HG02981 (cell line): ENCODE results near the gene MZT2A.
"Not testable (repeated sequence)": the region's sequence is repeated elsewhere in the genome, so short reads cannot be mapped to it uniquely, and the experiment has no call there.

Source experiments
- ATAC-seq: cut with Tn5 transposase; IDR thresholded peaks from one replicate; pipeline ENCODE4 v1.9.1; 2021; ENCODE audit warnings: mild to moderate bottlenecking, moderate library complexity; ENCODE audit not compliant: unreplicated experiment

The MZT2A gene

DNA sequence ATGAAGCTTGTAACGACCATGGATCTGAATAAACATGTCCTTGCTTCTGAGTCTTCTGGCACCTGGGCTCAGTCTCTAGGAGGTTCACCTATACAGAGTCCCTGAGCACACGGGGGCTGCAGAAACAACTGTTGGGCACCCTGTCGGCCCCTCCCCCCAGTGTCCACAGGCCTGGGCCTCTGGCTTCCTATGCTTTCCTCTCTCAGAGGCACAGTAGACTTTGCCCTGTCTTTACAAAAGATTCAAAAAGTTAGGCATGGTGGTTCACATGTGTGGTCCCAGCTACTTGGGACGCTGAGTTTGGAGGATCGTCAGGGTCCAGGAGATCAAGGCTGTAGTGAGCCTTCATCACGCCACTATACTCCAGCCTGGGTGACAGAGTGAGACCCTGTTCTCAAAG lies 29.3 kb upstream of the MZT2A start:
- not testable (repeated sequence) for ATAC-seq

DNA sequence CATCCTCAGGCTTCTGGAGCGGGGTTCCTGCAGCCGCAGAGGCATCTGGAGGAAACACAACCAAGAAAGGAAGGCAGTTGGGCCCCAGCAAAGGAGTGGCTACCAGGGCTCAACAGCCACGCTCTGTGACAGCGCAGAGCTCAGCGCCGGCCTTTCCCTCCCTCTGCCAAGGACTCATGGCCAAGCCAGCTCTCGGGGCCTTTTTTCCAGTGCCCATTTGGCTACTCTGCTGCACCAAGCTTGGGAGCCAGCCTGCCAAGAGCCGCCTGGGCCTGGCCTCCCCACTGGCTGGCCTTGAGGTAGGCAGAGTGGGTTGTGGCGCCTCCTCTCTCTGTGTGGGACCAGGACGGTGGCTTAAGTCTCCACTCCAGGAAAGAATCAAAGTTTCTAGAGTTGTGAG lies 28.3 kb upstream of the MZT2A start:
- ATAC-seq, result no peak

DNA sequence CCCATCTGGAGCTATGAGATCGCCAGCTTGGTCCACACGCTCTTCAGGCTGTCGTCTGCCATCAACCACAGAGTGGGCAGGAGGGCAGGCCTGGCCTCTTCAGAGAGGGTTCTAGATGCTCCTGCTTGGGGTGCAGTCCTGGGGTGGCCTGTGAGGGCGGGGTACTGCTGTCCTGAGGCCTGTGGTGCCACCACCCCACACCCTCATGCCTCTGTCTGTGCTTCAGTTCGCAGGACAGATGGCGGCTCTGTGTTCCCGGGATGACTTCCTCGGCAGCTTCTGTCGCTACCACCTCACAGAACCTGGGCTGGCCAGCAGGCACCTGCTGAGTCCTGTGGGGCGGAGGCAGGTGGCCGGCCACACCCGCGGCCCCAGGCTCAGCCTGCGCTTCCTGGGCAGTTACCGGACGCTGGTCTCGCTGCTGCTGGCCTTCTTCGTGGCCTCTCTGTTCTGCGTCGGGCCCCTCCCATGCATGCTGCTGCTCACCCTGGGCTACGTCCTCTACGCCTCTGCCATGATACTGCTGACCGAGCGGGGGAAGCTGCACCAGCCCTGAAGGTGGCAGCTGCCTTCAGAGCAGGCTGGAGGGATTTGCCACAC lies 27.8 kb upstream of the MZT2A start:
- ATAC-seq, result not testable (repeated sequence)

DNA sequence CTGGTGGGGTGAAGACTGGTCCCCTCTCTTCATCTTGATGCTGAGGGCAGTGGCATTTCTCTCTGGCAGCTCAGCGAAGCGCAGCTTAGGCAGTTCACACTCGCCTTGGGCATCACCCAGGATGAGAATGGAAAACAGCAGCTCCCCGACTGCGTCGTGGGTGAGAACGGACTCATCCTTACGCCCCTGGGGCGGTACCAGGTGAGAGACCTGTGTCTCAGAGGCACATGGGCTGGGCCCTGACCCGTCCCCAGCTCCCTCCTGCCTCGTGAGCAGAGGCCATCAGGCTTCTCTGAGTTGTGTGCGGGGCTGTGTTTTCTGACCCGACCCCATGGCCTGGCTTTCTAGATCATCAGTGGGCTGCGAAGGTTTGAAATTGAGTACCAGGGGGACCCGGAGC lies 27.3 kb upstream of the MZT2A start:
- ATAC-seq, result no peak

DNA sequence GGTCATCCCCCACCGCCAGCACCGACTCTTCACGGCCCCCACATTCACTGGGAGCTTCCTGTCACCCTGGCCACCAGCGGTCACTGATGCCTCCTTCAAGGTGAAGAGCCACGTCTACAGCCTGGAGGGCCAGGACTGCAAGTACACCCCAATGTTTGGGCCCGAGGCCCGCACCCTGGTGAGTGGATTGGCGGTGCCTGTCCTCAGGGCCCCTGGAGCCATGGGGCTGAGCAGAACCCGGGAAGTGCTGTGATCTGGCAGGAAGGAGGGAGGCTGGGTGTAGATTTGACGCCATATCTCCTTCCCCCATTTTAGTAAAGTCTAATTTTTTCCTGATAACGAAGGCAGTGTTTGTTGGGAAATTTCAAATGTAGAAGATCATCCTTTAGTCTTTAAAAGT lies 26.3 kb upstream of the MZT2A start:
- not testable (repeated sequence) for ATAC-seq

DNA sequence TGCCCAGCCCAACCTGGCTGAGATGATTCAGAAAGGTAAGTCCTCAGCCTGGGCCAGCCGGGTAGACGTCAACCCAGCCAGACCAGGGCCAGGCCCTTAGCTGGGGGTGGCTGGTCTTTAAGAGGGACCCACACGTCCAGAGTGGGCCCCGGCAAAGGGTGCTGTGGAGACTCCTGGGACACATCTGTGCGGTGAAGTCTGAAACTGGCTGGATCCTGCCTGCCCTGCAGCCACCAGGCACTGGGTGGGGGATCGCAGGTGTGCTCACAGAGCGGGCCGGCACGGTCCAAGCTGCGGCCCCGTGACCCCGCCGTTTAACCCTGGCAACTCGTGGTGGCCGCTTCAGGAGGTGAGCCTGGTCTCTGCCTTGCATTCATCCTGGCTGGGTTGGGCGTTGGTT lies 25.7 kb upstream of the MZT2A start:
- not testable (repeated sequence) for ATAC-seq

DNA sequence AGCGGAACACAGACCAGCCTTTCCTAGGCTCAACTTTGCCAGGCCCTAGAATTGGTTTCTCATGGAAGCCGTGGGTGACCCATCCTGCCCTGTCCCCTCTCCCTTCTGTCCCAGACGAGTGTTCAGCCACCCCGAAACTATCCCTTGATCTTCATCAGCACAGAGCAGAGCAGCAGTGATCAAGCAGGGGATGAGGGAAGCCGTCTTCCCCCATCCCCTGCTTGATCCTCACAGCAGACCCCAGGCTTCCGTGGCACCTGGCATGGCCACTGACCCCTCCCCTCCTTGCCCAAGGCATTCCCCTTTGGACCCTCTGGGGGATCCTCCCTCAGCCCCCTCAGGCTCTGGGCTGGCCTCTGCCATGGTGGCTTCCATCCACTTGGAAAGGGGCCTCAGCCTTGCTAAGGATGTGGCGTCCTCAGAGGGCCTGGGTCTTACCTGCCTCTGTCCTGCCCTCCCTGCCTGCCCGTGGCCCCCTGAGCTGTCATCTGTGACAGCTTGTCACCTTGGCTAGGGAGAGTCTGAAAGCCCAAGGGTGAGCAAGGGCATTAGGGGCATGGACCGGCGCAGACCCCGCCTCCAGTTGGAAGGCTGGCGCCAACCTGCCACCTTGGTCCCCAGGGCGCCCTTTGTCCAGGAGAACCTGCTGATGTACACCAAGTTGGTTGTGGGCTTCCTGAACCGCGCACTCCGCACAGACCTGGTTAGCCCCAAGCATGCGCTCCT lies 25.1 kb upstream of the MZT2A start:
- no peak for ATAC-seq

DNA sequence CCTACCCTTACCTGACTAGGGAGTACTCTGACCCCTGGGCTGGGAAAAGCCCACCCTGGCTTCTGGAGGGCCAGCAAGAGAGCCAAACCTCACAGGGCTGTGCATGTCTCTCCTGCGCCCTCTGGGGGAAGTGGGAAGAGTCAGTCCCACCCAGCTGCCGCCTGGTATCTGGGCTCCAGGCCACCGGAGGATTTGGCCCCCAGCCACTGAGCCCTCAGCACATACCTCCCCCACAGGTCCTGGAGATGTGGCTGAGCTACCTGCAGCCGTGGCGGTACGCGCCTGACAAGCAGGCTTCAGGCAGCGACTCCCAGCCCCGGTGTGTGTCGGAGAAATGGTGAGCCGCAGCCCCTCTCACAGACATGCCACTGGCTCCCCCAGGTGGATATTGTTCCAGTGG lies 24.4 kb upstream of the MZT2A start:
- ATAC-seq, result not testable (repeated sequence)

DNA sequence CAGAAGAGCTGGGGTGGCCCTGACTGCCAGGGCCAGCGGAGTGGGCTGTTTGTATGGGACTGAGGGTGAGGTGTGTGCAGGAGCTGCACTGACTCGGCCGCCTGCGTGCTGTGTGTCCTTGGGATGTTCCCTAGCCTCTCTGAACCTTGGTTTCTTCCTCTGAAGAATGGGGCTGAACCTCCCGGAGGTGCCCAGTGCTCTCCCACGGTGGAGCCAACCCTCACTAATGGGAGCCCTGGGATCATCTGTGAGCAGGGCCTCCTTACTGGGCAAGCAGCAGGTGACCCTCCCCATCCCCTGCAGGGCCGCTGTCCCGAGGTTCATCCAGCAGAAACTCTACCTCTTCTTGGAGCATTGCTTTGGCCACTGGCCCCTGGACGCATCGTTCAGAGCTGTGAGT lies 23.8 kb upstream of the MZT2A start:
- ATAC-seq, result no peak

DNA sequence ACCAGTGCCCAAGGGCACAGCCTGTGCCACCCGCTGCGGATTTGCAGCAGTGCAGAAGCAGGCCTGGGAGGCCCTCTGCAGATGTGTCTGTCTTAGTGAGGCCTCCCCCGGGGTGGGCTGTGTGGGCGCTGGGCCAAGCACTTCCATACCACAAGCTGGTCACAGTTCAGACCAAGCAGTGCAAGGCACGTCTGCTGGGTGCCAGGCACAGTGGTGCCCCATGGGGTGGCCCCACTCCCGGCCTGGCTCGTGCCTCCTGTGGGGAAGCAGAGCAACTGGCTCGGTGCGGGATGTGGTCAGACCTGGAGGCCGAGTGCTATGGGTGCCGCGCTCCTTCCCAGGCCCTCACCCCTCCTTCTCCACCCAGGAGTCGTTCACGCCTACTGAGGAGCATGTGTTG lies 23.0 kb upstream of the MZT2A start:
- ATAC-seq, result not testable (repeated sequence)

DNA sequence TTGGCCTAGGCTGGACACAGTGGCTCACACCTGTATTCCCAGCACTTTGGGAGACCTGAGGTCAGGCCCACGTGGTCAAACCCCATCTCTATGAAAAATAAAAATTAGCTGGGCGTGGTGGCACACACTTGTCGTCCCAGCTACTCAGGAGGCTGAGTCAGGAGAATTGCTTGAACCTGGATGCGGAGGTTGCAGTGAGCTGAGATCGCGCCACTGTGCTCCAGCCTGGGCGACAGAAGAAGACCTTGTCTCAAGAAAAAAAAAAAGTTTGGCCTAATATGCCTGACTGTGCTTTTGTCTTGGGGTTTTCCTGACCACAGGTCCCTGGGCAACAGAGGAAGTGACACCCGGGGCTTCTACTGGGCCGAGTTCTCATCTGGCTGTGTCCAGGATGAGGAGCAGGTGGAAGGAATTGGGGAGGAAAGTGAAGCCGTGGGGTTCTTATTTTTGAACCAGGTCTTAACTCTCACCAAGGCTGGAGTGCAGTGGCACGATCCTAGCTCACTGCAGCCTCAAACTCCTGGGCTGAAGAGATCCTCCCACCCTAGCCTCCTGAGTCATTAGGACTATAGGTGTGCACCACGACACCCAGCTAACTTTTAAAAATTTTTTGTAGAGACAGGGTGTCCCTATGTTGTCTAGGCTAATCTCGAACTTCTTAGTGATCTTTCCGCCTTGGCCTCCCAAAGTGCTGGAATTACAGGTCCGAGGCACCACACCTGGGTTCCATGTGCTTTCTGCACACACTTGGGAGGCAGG lies 22.4 kb upstream of the MZT2A start:
- ATAC-seq, result peak; percentile 83

DNA sequence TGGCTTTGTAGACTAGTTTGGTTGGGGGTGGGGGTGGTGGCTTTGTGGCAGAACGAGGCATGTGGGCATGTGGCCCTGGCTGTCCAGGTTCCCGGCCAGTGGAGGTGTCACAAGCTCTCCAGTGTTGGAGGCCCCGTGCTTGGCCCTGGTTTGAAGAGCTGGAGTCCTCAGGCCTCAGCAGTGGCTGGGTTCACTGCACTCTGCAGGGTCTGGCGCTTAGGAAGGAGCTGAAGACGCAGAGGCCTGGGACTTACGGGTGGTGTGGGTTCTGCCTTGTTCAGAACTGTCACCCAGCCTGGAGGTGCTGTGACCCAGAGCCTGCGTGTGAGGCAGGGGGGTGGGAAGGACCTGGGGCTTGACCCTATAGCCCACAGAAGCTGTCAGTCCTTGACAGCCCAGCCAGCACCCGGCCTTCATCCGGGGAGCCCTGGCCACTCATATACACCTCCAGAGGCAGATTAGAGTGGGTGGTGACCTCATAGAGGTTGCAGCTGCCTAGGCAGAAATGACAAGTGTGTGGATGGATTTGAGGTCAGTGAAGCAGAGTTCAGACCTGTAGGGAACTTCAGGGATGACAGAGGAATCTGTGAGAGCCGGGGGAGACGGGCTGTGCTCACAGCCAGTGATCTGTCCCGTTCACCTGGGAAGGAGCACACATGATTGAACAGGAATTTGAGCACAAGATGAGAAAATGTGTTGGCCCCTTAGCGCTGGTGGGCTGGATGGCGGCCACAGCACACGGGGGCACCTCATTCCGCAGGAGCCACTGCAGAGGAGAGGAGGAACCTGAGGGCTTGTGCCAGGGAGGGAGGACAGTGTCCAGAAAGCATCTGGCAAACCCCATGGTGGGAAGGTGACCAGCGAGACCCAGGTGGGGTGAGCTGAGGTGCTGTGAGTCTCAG lies 20.0 kb upstream of the MZT2A start:
- ATAC-seq, result not testable (repeated sequence)

DNA sequence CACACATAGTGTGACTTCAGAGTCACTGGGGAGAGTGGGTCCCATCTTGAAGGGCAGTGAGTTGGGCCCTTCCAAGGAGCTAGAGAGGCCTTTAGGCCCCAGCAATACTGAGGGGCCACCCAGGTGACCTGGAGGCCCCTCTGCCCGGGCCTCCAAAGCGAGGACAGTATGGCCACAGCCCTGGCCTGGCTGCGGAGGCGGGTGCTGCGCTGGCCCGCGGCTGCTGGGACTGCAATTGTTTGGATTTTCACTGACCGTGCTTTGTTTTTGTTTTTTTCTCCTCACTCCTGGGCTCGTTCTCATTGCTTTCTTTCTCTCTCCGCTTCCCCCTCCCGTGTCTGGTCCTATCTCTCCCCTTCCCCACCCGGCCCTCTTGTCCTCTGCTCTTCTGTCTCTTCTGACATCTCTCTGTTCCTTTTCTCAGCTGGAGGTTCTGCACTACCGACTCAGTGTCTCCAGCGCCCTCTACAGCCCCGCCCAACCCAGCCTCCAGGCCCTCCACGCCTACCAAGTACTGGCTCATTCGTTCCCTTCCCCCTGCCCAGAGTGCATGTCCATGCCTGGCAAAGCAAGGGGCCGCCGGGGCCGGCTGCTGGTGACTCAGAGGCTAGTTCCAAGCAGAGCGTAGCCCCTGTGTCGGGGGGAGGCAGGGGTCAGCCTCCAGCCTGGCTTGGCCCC lies 19.2 kb upstream of the MZT2A start:
- not testable (repeated sequence) for ATAC-seq

DNA sequence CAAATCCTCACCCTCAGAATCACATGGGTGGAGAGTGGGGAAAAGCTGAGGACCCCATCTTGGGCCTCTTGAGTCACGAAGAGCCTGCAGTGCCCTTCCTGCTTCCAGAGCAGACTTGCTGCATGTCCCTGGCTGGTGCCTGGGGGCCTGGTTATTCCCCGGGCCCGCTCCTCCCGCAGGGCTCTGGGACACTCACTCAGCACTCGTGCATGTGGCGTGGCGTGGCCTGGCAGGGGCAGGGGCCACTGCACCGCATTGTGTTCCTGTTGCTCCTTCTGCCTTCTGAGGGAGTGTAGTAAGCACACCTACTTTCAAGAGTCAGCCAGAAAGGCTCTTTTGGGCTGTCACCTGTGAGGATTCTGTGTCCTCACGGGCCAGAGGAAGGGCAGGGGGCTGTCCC lies 17.4 kb upstream of the MZT2A start:
- no peak for ATAC-seq

DNA sequence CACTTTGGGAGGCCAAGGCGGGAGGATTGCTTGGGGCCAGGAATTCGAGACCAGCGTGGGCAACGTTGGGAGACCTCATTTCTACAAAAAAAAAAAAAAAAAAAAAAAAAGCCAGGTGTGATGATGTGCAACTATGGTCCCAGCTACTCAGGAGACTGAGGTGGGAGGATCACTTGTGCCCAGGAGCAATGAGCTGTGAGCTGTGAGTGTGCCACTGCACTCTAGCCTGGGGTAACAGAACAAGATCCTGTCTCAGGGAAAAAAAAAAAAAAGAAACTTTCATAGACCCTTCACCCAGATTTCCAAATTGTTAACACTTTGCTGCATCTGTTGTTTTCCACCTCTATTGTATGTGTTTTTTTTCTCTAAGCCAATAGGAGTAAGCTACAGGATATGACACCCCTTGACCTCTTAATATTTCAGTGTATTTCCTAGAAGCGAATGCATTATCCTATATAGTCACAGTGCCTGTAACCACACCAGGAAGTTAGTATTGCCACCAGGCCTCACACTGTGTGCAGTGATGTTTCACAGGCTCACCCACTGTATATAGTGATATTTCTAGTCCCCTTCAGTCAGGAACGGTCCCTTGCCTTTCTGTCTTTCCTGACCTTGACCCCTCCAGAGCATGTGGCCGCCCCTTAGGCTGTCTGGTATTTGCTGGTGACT lies 12.0 kb upstream of the MZT2A start:
- ATAC-seq, result not testable (repeated sequence)

DNA sequence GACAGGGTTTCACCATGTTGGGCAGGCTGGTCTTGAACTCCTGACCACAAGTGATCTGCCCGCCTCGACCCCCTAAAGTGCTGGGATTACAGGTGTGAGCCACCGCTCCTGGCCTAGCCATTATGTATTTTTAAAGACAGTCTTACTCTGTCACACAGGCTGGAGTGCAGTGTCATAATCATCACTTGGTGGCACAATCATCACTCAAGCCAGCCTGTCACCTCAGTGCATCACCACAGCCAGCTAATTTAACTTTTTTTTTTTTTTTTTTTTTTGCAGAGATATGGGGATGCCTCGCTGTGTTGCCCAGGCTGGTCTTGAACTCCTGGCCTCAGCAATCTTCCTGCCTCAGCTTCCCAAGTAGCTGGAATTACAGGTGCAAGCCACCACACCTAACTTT lies 11.4 kb upstream of the MZT2A start:
- ATAC-seq, result not testable (repeated sequence)

DNA sequence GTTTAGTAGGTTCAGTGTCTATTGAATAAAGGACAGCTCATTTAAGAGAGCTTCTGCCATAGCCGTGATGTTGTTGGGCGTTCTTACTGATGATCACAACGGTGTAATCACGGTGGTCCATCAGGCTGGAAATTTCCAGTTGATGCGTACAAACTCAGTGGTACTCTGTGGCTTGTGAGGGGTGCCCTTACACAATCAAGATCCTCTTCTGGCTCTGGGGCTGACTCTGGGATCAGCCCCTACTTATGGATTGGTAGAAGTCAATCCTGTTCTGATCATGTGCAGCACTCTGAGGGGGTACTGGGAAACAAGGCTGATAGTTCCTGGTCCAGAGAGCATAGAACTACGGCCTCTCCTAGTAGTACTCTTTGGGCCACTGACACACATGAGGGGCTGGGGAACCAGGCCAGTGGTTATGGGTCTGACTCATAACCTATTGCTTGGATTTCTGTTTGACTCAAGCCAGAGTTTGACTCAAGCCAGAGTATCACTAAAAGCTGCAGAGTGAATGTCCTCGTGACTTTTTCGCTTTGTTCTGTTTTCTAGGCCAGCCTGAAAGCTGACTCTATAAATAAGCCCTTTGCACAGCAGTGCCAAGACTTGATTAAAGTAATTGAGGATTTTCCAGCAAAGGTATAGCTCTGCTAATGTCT lies 6.2 kb upstream of the MZT2A start:
- ATAC-seq, result peak; percentile 84

DNA sequence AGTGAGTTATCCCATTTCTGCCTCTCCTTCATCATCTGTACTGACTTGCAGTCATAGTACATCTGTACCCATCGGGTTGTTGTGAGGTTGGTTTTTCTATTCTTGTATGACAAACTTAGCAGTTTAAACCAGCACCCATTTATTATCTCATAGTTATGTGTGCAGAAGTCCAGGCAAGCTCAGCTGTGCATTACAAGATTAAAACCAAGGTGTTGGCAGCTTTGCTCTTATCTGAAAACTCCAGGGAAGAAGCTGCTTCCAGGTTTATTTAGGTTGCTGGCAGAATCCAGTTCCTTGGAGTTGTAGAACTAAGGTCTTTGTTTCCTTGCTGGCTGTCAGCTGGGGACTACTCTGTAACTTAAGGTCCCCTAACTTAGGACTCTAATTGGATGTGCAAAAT lies 3.3 kb upstream of the MZT2A start:
- ATAC-seq, result not testable (repeated sequence)

DNA sequence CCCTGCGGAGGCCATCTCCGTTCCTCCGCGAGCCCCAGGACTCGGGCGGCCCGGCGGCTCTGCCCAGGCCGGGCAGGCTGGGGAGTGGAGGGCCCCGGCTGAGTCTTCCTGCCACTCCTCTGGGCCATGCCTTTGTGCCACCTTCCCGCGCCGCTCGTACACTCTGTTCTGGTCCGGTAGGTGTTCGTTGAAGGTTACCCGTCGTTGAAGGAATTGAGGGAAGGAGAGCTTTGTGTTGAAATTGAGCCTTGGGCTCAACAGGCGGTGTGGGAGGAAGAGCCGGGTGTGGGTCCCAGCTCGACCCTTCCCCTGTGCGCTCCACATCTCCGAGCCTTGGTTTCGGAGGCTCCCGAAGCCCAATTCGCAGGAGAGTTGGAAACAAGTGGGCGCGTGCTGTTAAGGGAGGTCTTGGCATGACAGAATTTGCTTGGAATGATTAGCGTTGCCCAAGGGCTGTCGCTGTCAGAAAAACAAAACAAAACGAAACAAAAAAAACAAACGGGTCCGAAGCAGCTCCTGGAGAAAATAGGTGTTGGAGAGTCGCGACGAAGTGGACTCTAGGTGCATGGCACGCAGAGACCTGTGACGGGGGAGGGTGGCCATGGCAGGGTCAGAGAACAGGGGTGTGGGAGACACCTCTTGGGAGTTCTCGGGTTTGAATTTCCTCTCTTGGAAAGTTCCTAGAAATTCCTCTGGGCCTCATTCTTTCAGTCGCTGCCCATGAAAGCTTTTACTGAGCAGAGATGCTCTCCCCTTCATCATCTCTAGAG lies 1.2 kb upstream of the MZT2A start:
- peak; percentile 19 for ATAC-seq
